ENCODE measurements around the gene SPIN1. TPM values are rescaled to one million over a fixed set of nuclear protein-coding genes. Genes with fewer than 3 reads are reported as not detected.

Gene SPIN1
- total RNA-seq, 1 experiment from 2014 or later: 76.9 TPM

DNA sequence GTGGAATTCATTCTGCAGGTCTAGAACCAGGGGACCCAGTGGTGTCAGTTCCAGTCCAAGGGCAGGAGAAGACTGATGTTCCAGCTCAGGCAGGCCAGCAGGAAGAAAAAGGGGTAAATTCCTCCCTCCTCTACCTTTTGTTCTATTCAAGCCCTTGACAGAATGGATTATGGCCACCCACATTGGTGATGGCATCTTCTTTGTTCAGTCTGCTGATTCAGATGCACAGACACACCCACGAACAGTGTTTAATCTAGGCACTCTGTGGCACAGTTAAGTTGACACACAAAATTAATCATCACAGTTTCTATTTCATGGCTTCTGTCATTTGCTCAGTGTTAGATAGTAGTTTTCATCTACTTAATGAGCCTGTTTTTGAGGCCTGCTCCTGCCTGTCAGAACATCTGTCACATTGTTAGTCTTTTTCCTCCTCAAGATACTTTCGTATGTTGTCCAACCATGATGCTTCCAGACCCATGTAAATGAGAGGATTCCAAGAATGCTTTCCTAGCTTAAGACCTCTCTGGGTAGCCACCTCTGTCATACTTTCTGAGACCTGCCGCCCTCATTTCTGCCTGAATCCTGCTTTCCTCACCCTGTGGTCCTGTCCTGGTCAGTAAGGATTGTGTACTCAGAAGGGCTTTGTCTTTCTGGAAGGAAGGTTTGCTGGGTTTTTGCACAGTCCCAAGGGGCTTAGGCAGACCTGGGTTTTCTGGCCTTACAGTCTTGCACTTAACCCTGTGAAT lies 72.5 kb downstream of the SPIN1 start:
- no peaks in the 10 kb centered on the region for H3K4me1 ChIP-seq (ENCODE audit: control insufficient read depth, insufficient read depth, low read length)
- no peak overlapping the region for H3K4me3 ChIP-seq (ENCODE audit: low read depth in 2 of 2, low read length in 2 of 2)
- ChIA-PET CTCF (no interaction called here), POLR2A (no interaction called here)
- ATAC-seq: no peak
- BruUV-seq (replicated peaks): no TSS peak
- no peak overlapping the region for H3K27ac ChIP-seq (ENCODE audit: low read length)
- no peaks in the 10 kb centered on the region for H3K9me3 ChIP-seq (ENCODE audit: control insufficient read depth, insufficient read depth, low read depth, low read length)
- intact Hi-C loops (cut with micrococcal nuclease; ENCODE audit: unreplicated experiment) (no loop called here), in situ Hi-C loops (cut with HindIII; ENCODE audit: low pct_unique_long_range_greater_than_20kb, low sequenced_read_pairs) (no loop called here)
- H3K27me3 ChIP-seq (ENCODE audit: control insufficient read depth, insufficient read depth, low read length): no peaks in the 10 kb centered on the region
- H3K36me3 ChIP-seq (ENCODE audit: control insufficient read depth, insufficient read depth, low read length): no peaks in the 10 kb centered on the region; the same call in 1 of the 2 replicates
- no peak for DNase-seq (ENCODE audit: low read depth, low spot score)
- TF ChIP-seq SIN3A (IDR thresholded peaks at IDR 0.05; ENCODE audit: borderline replicate concordance, insufficient read depth, low read depth, low read length): no peak

GRCh38 chr9:88462191-88462590 lies 73.9 kb downstream of the SPIN1 start:
- Histone ChIP-seq H3K4me3 (ENCODE audit: low read depth in 2 of 2, low read length in 2 of 2) (no peak overlapping the region), H3K27ac (ENCODE audit: low read length) (no peak overlapping the region), H3K9me3 (ENCODE audit: control insufficient read depth, insufficient read depth, low read depth, low read length) (no peaks in the 10 kb centered on the region), H3K27me3 (ENCODE audit: control insufficient read depth, insufficient read depth, low read length) (no peaks in the 10 kb centered on the region), H3K36me3 (ENCODE audit: control insufficient read depth, insufficient read depth, low read length) (no peaks in the 10 kb centered on the region; the same call in 1 of the 2 replicates), H3K4me1 (ENCODE audit: control insufficient read depth, insufficient read depth, low read length) (no peaks in the 10 kb centered on the region)
- ChIA-PET CTCF (no interaction called here), POLR2A (no interaction called here)
- DNase-seq (ENCODE audit: low read depth, low spot score) (no peak), ATAC-seq (no peak)
- no TSS peak for BruUV-seq (replicated peaks)
- TF ChIP-seq POLR2AphosphoS5 (IDR thresholded peaks at IDR 0.05; ENCODE audit: low read depth, low read length) (no peak), TCF7L2 (IDR thresholded peaks at IDR 0.05; ENCODE audit: low read depth, low read length) (no peak), REST (IDR thresholded peaks at IDR 0.05; ENCODE audit: insufficient read depth in 1 of 2, low read depth in 2 of 2, low read length in 1 of 2) (no peak), SIN3A (IDR thresholded peaks at IDR 0.05; ENCODE audit: borderline replicate concordance, insufficient read depth, low read depth, low read length) (no peak)
- in situ Hi-C loops (cut with HindIII; ENCODE audit: low pct_unique_long_range_greater_than_20kb, low sequenced_read_pairs) (no loop called here), intact Hi-C loops (cut with micrococcal nuclease; ENCODE audit: unreplicated experiment) (no loop called here)

GRCh38 chr9:88464851-88465250 lies 76.6 kb downstream of the SPIN1 start:
- Histone ChIP-seq H3K9me3 (ENCODE audit: control insufficient read depth, insufficient read depth, low read depth, low read length) (no peaks in the 10 kb centered on the region), H3K4me1 (ENCODE audit: control insufficient read depth, insufficient read depth, low read length) (no peaks in the 10 kb centered on the region), H3K4me3 (ENCODE audit: low read depth in 2 of 2, low read length in 2 of 2) (no peak overlapping the region), H3K27ac (ENCODE audit: low read length) (no peak overlapping the region), H3K27me3 (ENCODE audit: control insufficient read depth, insufficient read depth, low read length) (no peaks in the 10 kb centered on the region), H3K36me3 (ENCODE audit: control insufficient read depth, insufficient read depth, low read length) (no peaks in the 10 kb centered on the region; the same call in 1 of the 2 replicates)
- no TSS peak for BruUV-seq (replicated peaks)
- POLR2A ChIA-PET: no interaction called here
- CTCF ChIA-PET: no interaction called here
- no peak for TF ChIP-seq TCF7L2 (IDR thresholded peaks at IDR 0.05; ENCODE audit: low read depth, low read length)
- TF ChIP-seq CTCF (IDR thresholded peaks at IDR 0.05): no peak
- no peak for TF ChIP-seq POLR2AphosphoS5 (IDR thresholded peaks at IDR 0.05; ENCODE audit: low read depth, low read length)
- TF ChIP-seq SIN3A (IDR thresholded peaks at IDR 0.05; ENCODE audit: borderline replicate concordance, insufficient read depth, low read depth, low read length): no peak
- no peak for TF ChIP-seq REST (IDR thresholded peaks at IDR 0.05; ENCODE audit: insufficient read depth in 1 of 2, low read depth in 2 of 2, low read length in 1 of 2)
- in situ Hi-C loops (cut with HindIII; ENCODE audit: low pct_unique_long_range_greater_than_20kb, low sequenced_read_pairs): no loop called here
- intact Hi-C loops (cut with micrococcal nuclease; ENCODE audit: unreplicated experiment): no loop called here
- ATAC-seq (no peak), DNase-seq (ENCODE audit: low read depth, low spot score) (no peak)
